H1 (cell line): ENCODE measurements around the gene MAPK8. TPM values are rescaled to one million over a fixed set of nuclear protein-coding genes. Genes with fewer than 3 reads are reported as not detected.

Experiments
- CTCF ChIA-PET: fragments of 300-600 bp; sonication (Branson Sonifier 250); formaldehyde crosslinking; loops from one replicate; lab custom pipeline; 2021; ENCODE audit not compliant: partially characterized antibody; lab: Charles Lee
- POLR2A ChIA-PET: fragments of 300-600 bp; sonication (Branson Sonifier 250); formaldehyde crosslinking; loops from one replicate; lab custom pipeline; 2021; ENCODE audit warnings: inconsistent platforms; ENCODE audit not compliant: partially characterized antibody; lab: Charles Lee
- DNase-seq, 2 experiments: peaks; one replicate each; pipeline versions ENCODE4 v3.0.0 to v3.0.0-alpha.2; 2010 to 2022; ENCODE audit warnings: low spot score in 2 of 2, low read depth in 1 of 2, mixed read lengths in 1 of 2
- FAIRE-seq: peaks from 2 replicates; lab custom pipeline; 2011; peaks lifted over from hg19 to GRCh38; lab: Jason Lieb, UNC
- H2AFZ ChIP-seq: 2 replicates; pipeline ENCODE4 v1.8.1; 2012; ENCODE audit warnings: low read length, inconsistent platforms
- H2AK5ac ChIP-seq: 2 replicates; pipeline ENCODE4 v1.6.1; 2013; ENCODE audit warnings: low read depth, low read length
- H2BK120ac ChIP-seq: replicated peaks from 2 replicates; pipeline ENCODE3; 2013; ENCODE audit warnings: low read depth, low read length, inconsistent platforms
- H2BK12ac ChIP-seq: 2 replicates; pipeline ENCODE4 v1.6.1; 2013; ENCODE audit warnings: low read depth, low read length
- H2BK15ac ChIP-seq: 2 replicates; pipeline ENCODE4 v1.6.1; 2013; ENCODE audit warnings: low read length
- H2BK20ac ChIP-seq: 2 replicates; pipeline ENCODE4 v1.6.1; 2013; ENCODE audit warnings: low read length
- H2BK5ac ChIP-seq: 2 replicates; pipeline ENCODE4 v1.6.1; 2013; ENCODE audit warnings: low read depth, low read length
- H3K14ac ChIP-seq: 2 replicates; pipeline ENCODE4 v1.6.1; 2013; ENCODE audit warnings: inconsistent platforms; ENCODE audit not compliant: insufficient read length
- H3K18ac ChIP-seq: 2 replicates; pipeline ENCODE4 v1.6.1; 2013; ENCODE audit warnings: low read length; ENCODE audit errors: extremely low read depth
- H3K23ac ChIP-seq: 2 replicates; pipeline ENCODE4 v1.6.1; 2013; ENCODE audit warnings: inconsistent platforms; ENCODE audit not compliant: insufficient read length
- H3K23me2 ChIP-seq: 2 replicates; pipeline ENCODE4 v1.6.1; 2013; ENCODE audit warnings: low read depth, low read length
- H3K27ac ChIP-seq: 2 replicates; pipeline ENCODE4 v1.6.1; 2011; ENCODE audit warnings: low read depth, low read length, inconsistent platforms
- H3K27me3 ChIP-seq, 4 experiments: replicated peaks in 1 of 4; 1 replicate in 1 of 4; 2 replicates in 3 of 4; pipeline versions ENCODE4 v1.6.1 to v1.8.1; 2011 to 2013; ENCODE audit warnings: low read length in 3 of 4, mild to moderate bottlenecking in 3 of 4, inconsistent platforms in 2 of 4, mixed read lengths in 2 of 4, moderate library complexity in 1 of 4; ENCODE audit not compliant: control insufficient read depth in 3 of 4, insufficient read depth in 3 of 4; ENCODE audit errors: extremely low read depth in 1 of 4
- H3K36me3 ChIP-seq, 4 experiments: 2 replicates each; pipeline versions ENCODE4 v1.6.1 to v1.8.1; 2011 to 2013; ENCODE audit warnings: mild to moderate bottlenecking in 4 of 4, low read length in 3 of 4, moderate library complexity in 2 of 4, control low read depth in 1 of 4, inconsistent platforms in 1 of 4; ENCODE audit not compliant: insufficient read depth in 4 of 4, control insufficient read depth in 2 of 4
- H3K4ac ChIP-seq: replicated peaks from 2 replicates; pipeline ENCODE3; 2013; ENCODE audit warnings: low read length, low read depth, mixed read lengths, inconsistent platforms; ENCODE audit not compliant: insufficient read length
- H3K4me1 ChIP-seq, 4 experiments: replicated peaks in 1 of 4; 1 replicate in 1 of 4; 2 replicates in 3 of 4; pipeline versions ENCODE4 v1.6.1 to v1.8.1; 2011 to 2013; ENCODE audit warnings: low read length in 3 of 4, inconsistent platforms in 2 of 4, mixed read lengths in 1 of 4; ENCODE audit not compliant: insufficient read depth in 4 of 4, control insufficient read depth in 3 of 4
- H3K4me2 ChIP-seq, 2 experiments: 2 replicates each; pipeline versions ENCODE4 v1.6.1 to v1.8.1; 2011 to 2013; ENCODE audit warnings: low read depth in 2 of 2, low read length in 2 of 2, control low read depth in 1 of 2, inconsistent platforms in 1 of 2, mild to moderate bottlenecking in 1 of 2; ENCODE audit not compliant: insufficient read depth in 1 of 2
- H3K4me3 ChIP-seq, 4 experiments: fragments of 200-600, 300-600 bp in 1 of 4; sonication (generic), shearing (Covaris generic), sonication (Bioruptor Twin) in 1 of 4; 2 replicates each; pipeline versions ENCODE4 v1.5.1 to v1.8.1; 2011 to 2016; ENCODE audit warnings: low read length in 4 of 4, low read depth in 3 of 4, control low read depth in 2 of 4, inconsistent platforms in 2 of 4, mild to moderate bottlenecking in 2 of 4, mixed read lengths in 1 of 4, moderate library complexity in 1 of 4; ENCODE audit not compliant: insufficient read depth in 2 of 4; ENCODE audit errors: extremely low read depth in 1 of 4
- H3K56ac ChIP-seq: replicated peaks from 2 replicates; pipeline ENCODE3; 2013; ENCODE audit warnings: low read depth, mild to moderate bottlenecking, mixed read lengths, low read length, inconsistent platforms; ENCODE audit not compliant: insufficient read length
- H3K79me1 ChIP-seq: 2 replicates; pipeline ENCODE4 v1.6.1; 2013; ENCODE audit warnings: low read depth, low read length, control low read depth
- H3K79me2 ChIP-seq, 2 experiments: 2 replicates each; pipeline versions ENCODE4 v1.6.1 to v1.8.1; 2012 to 2013; ENCODE audit warnings: low read length in 2 of 2, mild to moderate bottlenecking in 2 of 2, inconsistent platforms in 1 of 2; ENCODE audit not compliant: insufficient read depth in 2 of 2, control insufficient read depth in 1 of 2
- H3K9ac ChIP-seq, 4 experiments: replicated peaks in 1 of 4; 1 replicate in 1 of 4; 2 replicates in 3 of 4; pipeline versions ENCODE4 v1.6.1 to v1.8.1; 2011 to 2013; ENCODE audit warnings: low read depth in 3 of 4, low read length in 3 of 4, control low read depth in 2 of 4, mild to moderate bottlenecking in 2 of 4, moderate library complexity in 2 of 4, inconsistent platforms in 1 of 4; ENCODE audit errors: extremely low read depth in 1 of 4
- H3K9me3 ChIP-seq, 2 experiments: 2 replicates each; pipeline versions ENCODE4 v1.6.1 to v1.8.1; 2012 to 2013; ENCODE audit warnings: mild to moderate bottlenecking in 2 of 2, moderate library complexity in 2 of 2, control low read depth in 1 of 2, inconsistent platforms in 1 of 2, low read depth in 1 of 2, low read length in 1 of 2, mixed read lengths in 1 of 2; ENCODE audit not compliant: insufficient read depth in 2 of 2
- H4K20me1 ChIP-seq, 2 experiments: replicated peaks in 1 of 2; 2 replicates each; pipeline versions ENCODE3 to v1.8.1; 2011 to 2013; ENCODE audit warnings: inconsistent platforms in 2 of 2, low read length in 2 of 2, mild to moderate bottlenecking in 1 of 2; ENCODE audit not compliant: insufficient read depth in 2 of 2, control insufficient read depth in 1 of 2
- H4K5ac ChIP-seq: 2 replicates; pipeline ENCODE4 v1.6.1; 2013; ENCODE audit warnings: low read length, low read depth, mixed read lengths, inconsistent platforms; ENCODE audit not compliant: insufficient read length
- H4K8ac ChIP-seq: 2 replicates; pipeline ENCODE4 v1.8.0; 2013; ENCODE audit warnings: mild to moderate bottlenecking, moderate library complexity, low read length, inconsistent platforms; ENCODE audit not compliant: insufficient read depth; ENCODE audit errors: extremely low read depth
- H4K91ac ChIP-seq: replicated peaks from 2 replicates; pipeline ENCODE3; 2013; ENCODE audit warnings: low read length, mixed read lengths, inconsistent platforms; ENCODE audit not compliant: insufficient read length
- EGR1 ChIP-seq: IDR thresholded peaks from 2 replicates; pipeline ENCODE4 v1.6.1; 2011; ENCODE audit warnings: low read depth, low read length, borderline replicate concordance
- KDM5A ChIP-seq: fragments of 200-600 bp; IDR thresholded peaks from 2 replicates; pipeline ENCODE4 v1.7.1; 2012; ENCODE audit warnings: mild to moderate bottlenecking, low read length, inconsistent platforms, mixed read lengths
- POLR2AphosphoS5 ChIP-seq: IDR thresholded peaks from 2 replicates; pipeline ENCODE4 v1.6.1; 2011; ENCODE audit warnings: low read depth, low read length
- SP2 ChIP-seq: IDR thresholded peaks from 2 replicates; pipeline ENCODE4 v1.6.1; 2012; ENCODE audit warnings: mild to moderate bottlenecking, low read length, inconsistent platforms
- WGBS, 2 experiments: shearing (Covaris generic) in 1 of 2; methylation state at CpG; one replicate each; pipeline versions ENCODE4 v1.1.6 to v1.1.7; 2013 to 2015; ENCODE audit warnings: low lambda C conversion rate in 2 of 2, mixed read lengths in 2 of 2, inconsistent platforms in 1 of 2, low coverage in 1 of 2, missing lambda C conversion rate in 1 of 2; ENCODE audit not compliant: insufficient replicate concordance in 2 of 2, insufficient coverage in 1 of 2, insufficient read length in 1 of 2; ENCODE audit errors: extremely low coverage in 1 of 2, missing lambda C conversion rate in 1 of 2; 5-methylcytosine and 5-hydroxymethylcytosine counted together
- polyA plus RNA-seq, 7 experiments: library from polyadenylated mRNA; depleted of rRNA in 3 of 7; stranded (reverse) in 5 of 7; unstranded in 2 of 7; fragments of >200 nt in 5 of 7; fragments of 200-250 nt in 2 of 7; gene quantifications; 1 replicate in 5 of 7; 2 replicates in 1 of 7; 4 replicates in 1 of 7; pipeline versions ENCODE4 v1.2.1 to v1.2.3, GENCODE V29; 2011 to 2013; ENCODE audit warnings: missing spikeins in 2 of 7, mixed read lengths in 2 of 7
- total RNA-seq: library from RNA; stranded (reverse); fragmentation: NEBNext Ultra II Directional; extraction: Animal tissue kit (Norgen Biotek cat#: 25700); gene quantifications from 2 replicates; pipeline ENCODE4 v1.2.1, GENCODE V29; 2021
- TF ChIP-seq, protein P1 (sequence below): IDR thresholded peaks from 2 replicates; pipeline ENCODE4 v1.6.1; 2011; ENCODE audit warnings: low read length, improper control_type of control experiment
- TF ChIP-seq, protein P2 (sequence below): IDR thresholded peaks from 2 replicates; pipeline ENCODE4 v1.6.1; 2012; ENCODE audit warnings: inconsistent platforms

The MAPK8 gene
- total and polyA plus RNA-seq, 2 of the 8 experiments (the other 6 are each of a cell fraction or from before 2014, with no cell fraction given), result 23.3 to 71.3 TPM

DNA sequence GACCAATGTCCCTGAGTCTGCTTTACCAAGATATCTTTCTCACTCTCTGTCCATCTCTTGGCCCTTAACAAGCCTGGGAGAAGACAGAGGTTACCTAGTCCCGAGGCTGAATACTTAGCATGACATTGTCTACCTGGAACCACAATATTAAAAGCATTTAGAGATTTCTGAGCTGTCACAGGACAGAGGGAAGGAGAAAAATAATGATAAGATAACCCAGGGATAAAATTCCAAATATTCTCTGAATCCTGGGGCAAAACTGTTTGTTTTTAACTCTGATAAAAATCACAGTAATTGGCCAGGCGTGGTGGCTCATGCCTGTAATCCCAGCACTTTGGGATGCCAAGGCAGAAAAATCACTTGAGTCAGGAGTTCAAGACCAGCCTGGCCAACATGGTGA, 12.0 kb upstream of the MAPK8 start:
- CTCF ChIA-PET, result interaction anchor here (0.6 to 1.2 kb wide), 2 partner anchors 58 to 169 kb away, joined by 3 read pairs; no protein-coding TSS in a partner anchor
- Histone ChIP-seq H3K4me2 (no peak overlapping the region), H3K23ac (no peak overlapping the region), H3K4ac (no peak overlapping the region), H3K56ac (no peak overlapping the region), H3K27me3 (no peaks in the 10 kb centered on the region), H2BK5ac (no peak overlapping the region), H3K79me2 (no peaks in the 10 kb centered on the region), H3K9ac (no peak overlapping the region), H3K14ac (no peak overlapping the region), H2AK5ac (no peak overlapping the region), H3K27ac (no peak overlapping the region), H2AFZ (no peak overlapping the region), H3K9me3 (no peaks in the 10 kb centered on the region), H3K4me1 (no peaks in the 10 kb centered on the region; a peak in 1 of 7 replicates), H3K23me2 (no peaks in the 10 kb centered on the region), H3K36me3 (no peaks in the 10 kb centered on the region), H3K18ac (no peak overlapping the region), H2BK120ac (no peak overlapping the region), H3K79me1 (no peaks in the 10 kb centered on the region), H2BK12ac (no peak overlapping the region), H4K91ac (no peak overlapping the region), H4K5ac (no peak overlapping the region), H4K20me1 (no peaks in the 10 kb centered on the region), H2BK20ac (no peak overlapping the region), H3K4me3 (no peak overlapping the region), H4K8ac (no peak overlapping the region), H2BK15ac (no peak overlapping the region)
- POLR2A ChIA-PET, result no interaction called here
- TF ChIP-seq, protein P1, sequence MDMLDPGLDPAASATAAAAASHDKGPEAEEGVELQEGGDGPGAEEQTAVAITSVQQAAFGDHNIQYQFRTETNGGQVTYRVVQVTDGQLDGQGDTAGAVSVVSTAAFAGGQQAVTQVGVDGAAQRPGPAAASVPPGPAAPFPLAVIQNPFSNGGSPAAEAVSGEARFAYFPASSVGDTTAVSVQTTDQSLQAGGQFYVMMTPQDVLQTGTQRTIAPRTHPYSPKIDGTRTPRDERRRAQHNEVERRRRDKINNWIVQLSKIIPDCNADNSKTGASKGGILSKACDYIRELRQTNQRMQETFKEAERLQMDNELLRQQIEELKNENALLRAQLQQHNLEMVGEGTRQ, result no peak
- TF ChIP-seq POLR2AphosphoS5, result no peak
- no peak for TF ChIP-seq EGR1
- no peak for TF ChIP-seq KDM5A
- TF ChIP-seq, protein P2, sequence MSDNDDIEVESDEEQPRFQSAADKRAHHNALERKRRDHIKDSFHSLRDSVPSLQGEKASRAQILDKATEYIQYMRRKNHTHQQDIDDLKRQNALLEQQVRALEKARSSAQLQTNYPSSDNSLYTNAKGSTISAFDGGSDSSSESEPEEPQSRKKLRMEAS, result no peak
- no peak for TF ChIP-seq SP2
- DNase-seq (no peak), FAIRE-seq (no peak)
- WGBS, 2 experiments, result 94% methylated on average over 2 of the region's 2 CpGs; no CpG with 5 or more reads in 1 of the 2 experiments
